Measurements from ENCODE around the gene CASP9.
"Not testable (repeated sequence)": the region's sequence is repeated elsewhere in the genome, so short reads cannot be mapped to it uniquely, and the experiment has no call there.

CASP9 gene

GRCh38 chr1:15504436-15504835 lies 19.6 kb downstream of the CASP9 start:
- Histone ChIP-seq H3K36me3 (ENCODE audit: control insufficient read depth in 5 of 5, insufficient read depth in 5 of 5, low read length in 5 of 5) (peaks cover 2 to 67% (median 39%) of the 10 kb centered on the region in 5 donors), H3K4me3 (ENCODE audit: low read depth in 1 of 5, low read length in 5 of 5) (no peak overlapping the region), H3K9me3 (ENCODE audit: control insufficient read depth in 5 of 5, low read length in 5 of 5) (no peaks in the 10 kb centered on the region), H3K27me3 (ENCODE audit: control insufficient read depth in 5 of 5, insufficient read depth in 4 of 5, low read length in 5 of 5) (no peaks in the 10 kb centered on the region), H3K9ac (ENCODE audit: low read length in 5 of 5) (no peak overlapping the region), H3K27ac (ENCODE audit: low read depth, low read length) (no peak overlapping the region), H3K4me1 (ENCODE audit: control insufficient read depth in 5 of 5, insufficient read depth in 5 of 5, low read length in 5 of 5) (no peaks in the 10 kb centered on the region)

DNA sequence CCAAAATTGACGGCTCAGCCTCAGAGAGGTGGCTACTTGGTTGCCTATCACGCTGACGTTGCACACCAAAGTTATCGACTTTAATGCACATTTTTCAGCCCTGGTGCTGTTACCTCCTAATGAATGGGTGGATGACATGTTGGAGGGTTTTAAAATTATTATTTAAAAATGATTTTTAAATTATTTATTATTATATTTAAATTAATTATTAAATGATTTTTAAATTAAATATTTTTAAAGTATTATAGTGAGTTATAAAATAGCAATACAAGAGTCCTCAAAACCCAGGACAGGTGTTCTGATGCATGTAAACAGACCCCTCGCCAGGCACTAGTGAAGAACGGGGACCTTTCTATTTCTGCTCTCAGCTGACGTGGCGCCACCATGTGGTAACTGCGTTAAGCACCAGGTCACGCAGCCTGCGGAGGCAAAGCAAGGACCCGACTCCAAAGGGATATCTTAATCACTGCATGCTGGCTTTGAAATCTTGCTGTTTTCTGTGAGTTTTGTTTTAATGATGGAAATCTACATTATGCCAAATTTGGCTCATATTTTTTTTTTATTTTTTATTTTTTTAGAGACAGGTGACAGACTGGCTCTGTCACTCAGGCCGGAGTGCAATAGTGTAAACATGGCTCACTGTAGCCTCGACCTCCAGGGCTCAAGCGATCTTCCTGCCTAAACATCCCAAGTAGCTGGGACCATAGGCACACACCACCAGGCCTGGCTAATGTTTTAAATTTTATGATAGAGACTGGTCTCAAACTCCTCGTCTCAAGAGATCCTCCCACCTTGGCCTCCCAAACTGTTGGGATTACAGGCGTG lies 22.6 kb downstream of the CASP9 start:
- no peak overlapping the region for H3K9ac ChIP-seq (ENCODE audit: low read length in 5 of 5)
- peaks cover 0 to 2% (median 0%) of the 10 kb centered on the region in 5 donors for H3K9me3 ChIP-seq (ENCODE audit: control insufficient read depth in 5 of 5, low read length in 5 of 5)
- H3K4me3 ChIP-seq (ENCODE audit: low read depth in 1 of 5, low read length in 5 of 5) = no peak overlapping the region
- H3K4me1 ChIP-seq (ENCODE audit: control insufficient read depth in 5 of 5, insufficient read depth in 5 of 5, low read length in 5 of 5) = no peaks in the 10 kb centered on the region
- peaks cover 3 to 54% (median 35%) of the 10 kb centered on the region in 5 donors for H3K36me3 ChIP-seq (ENCODE audit: control insufficient read depth in 5 of 5, insufficient read depth in 5 of 5, low read length in 5 of 5)
- no peaks in the 10 kb centered on the region for H3K27me3 ChIP-seq (ENCODE audit: control insufficient read depth in 5 of 5, insufficient read depth in 4 of 5, low read length in 5 of 5)
- no peak overlapping the region for H3K27ac ChIP-seq (ENCODE audit: low read depth, low read length)

- H3K9ac ChIP-seq (ENCODE audit: low read length in 5 of 5) = no peak overlapping the region
- H3K36me3 ChIP-seq (ENCODE audit: control insufficient read depth in 5 of 5, insufficient read depth in 5 of 5, low read length in 5 of 5) = peaks cover 3 to 46% (median 30%) of the 10 kb centered on the region in 5 donors
- H3K4me1 ChIP-seq (ENCODE audit: control insufficient read depth in 5 of 5, insufficient read depth in 5 of 5, low read length in 5 of 5) = no peaks in the 10 kb centered on the region
- H3K4me3 ChIP-seq (ENCODE audit: low read depth in 1 of 5, low read length in 5 of 5) = no peak overlapping the region
- peaks cover 0 to 2% (median 0%) of the 10 kb centered on the region in 5 donors for H3K9me3 ChIP-seq (ENCODE audit: control insufficient read depth in 5 of 5, low read length in 5 of 5)
- no peaks in the 10 kb centered on the region for H3K27me3 ChIP-seq (ENCODE audit: control insufficient read depth in 5 of 5, insufficient read depth in 4 of 5, low read length in 5 of 5)
- no peak overlapping the region for H3K27ac ChIP-seq (ENCODE audit: low read depth, low read length)
These were observed 23.5 kb downstream of the CASP9 start for GRCh38 chr1:15500184-15501178.

DNA sequence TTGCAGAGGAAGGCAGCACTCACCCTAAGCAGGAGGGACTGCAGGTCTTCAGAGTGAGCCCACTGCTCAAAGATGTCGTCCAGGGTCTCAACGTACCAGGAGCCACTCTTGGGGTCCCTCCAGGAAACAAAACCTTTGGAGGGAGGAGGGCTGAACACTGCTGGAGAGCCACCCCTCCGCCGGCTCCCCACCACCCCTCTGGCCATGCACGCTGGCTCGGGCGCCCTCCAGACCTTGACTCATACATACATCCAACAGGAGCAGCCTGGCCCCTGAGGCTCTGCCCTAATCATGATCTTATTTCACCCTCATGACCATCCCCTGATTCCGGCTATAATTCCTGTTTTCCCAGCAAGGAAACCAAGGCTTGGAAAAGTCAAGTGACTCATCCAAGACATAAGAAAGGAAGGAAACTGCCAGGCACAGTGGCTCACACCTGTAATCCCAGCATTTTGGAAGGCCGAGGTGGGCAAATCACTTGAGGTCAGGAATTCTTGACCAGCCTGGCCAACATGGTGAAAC lies 30.1 kb downstream of the CASP9 start:
- Histone ChIP-seq H3K4me3 (ENCODE audit: low read depth in 1 of 5, low read length in 5 of 5) (no peak overlapping the region), H3K9me3 (ENCODE audit: control insufficient read depth in 5 of 5, low read length in 5 of 5) (peaks cover 0 to 6% (median 0%) of the 10 kb centered on the region in 5 donors), H3K27me3 (ENCODE audit: control insufficient read depth in 5 of 5, insufficient read depth in 4 of 5, low read length in 5 of 5) (no peaks in the 10 kb centered on the region), H3K27ac (ENCODE audit: low read depth, low read length) (no peak overlapping the region), H3K9ac (ENCODE audit: low read length in 5 of 5) (no peak overlapping the region), H3K36me3 (ENCODE audit: control insufficient read depth in 5 of 5, insufficient read depth in 5 of 5, low read length in 5 of 5) (peaks cover 0 to 41% (median 29%) of the 10 kb centered on the region in 5 donors), H3K4me1 (ENCODE audit: control insufficient read depth in 5 of 5, insufficient read depth in 5 of 5, low read length in 5 of 5) (no peaks in the 10 kb centered on the region)

DNA sequence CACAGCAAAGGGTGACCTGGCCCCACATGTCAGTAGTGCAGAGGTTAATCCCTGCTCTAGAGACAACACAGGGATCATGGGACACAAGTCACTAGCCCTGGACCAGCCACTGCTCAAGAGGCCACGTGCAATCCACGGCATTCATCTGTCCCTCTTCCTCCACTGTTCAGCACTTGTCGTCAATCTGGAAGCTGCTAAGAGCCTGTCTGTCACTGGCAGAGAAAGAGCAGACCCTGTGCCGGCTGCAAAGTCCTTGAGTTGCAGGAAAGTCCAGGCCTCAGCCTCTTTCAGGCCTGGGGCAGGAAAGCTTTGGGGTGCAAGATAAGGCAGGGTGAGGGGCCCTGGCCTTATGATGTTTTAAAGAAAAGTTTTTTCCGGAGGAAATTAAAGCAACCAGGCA lies 31.4 kb downstream of the CASP9 start:
- no peaks in the 10 kb centered on the region for H3K4me1 ChIP-seq (ENCODE audit: control insufficient read depth in 5 of 5, insufficient read depth in 5 of 5, low read length in 5 of 5)
- H3K4me3 ChIP-seq (ENCODE audit: low read depth in 1 of 5, low read length in 5 of 5) = no peak overlapping the region
- H3K27me3 ChIP-seq (ENCODE audit: control insufficient read depth in 5 of 5, insufficient read depth in 4 of 5, low read length in 5 of 5) = no peaks in the 10 kb centered on the region
- H3K36me3 ChIP-seq (ENCODE audit: control insufficient read depth in 5 of 5, insufficient read depth in 5 of 5, low read length in 5 of 5) = peaks cover 0 to 41% (median 29%) of the 10 kb centered on the region in 5 donors
- peaks cover 0 to 4% (median 0%) of the 10 kb centered on the region in 5 donors for H3K9me3 ChIP-seq (ENCODE audit: control insufficient read depth in 5 of 5, low read length in 5 of 5)
- no peak overlapping the region for H3K27ac ChIP-seq (ENCODE audit: low read depth, low read length)
- H3K9ac ChIP-seq (ENCODE audit: low read length in 5 of 5) = no peak overlapping the region

GRCh38 chr1:15491010-15491409 lies 33.0 kb downstream of the CASP9 start:
- not testable (repeated sequence) for H3K9ac ChIP-seq (ENCODE audit: low read length in 5 of 5); H3K4me1 ChIP-seq (ENCODE audit: control insufficient read depth in 5 of 5, insufficient read depth in 5 of 5, low read length in 5 of 5)

DNA sequence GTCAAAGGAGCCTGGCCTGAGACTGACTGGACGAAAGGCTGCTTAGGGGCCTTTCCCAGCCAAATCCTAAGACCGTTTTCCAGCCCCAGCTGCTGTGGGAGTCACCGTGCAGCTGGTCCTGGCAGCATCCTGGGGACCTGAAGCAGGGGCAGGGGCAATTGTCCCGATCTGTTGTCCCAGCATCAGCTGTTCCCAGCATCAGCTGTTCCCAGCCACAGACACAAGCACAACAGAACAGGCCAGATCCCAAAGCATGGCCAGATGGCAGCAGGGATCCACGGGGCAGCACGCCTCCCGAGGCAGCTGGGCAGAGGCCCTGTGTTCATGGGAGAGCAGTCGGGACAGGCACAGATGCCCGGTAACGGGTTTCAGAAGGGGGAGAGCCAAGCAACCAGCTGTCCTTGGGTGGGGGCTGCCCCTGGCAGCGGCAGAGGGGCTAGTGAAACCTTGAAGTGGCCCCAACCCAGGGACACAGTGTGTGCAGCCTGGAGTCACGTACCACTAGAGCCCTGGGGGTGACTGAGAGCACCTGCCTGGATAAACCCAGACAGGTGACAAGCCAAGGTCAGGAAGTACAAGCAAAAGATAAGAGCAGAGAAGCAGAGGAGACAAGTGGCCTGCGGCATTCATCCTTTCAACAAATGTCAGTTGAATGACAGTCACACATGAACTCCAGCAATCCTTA lies 34.8 kb downstream of the CASP9 start:
- Histone ChIP-seq H3K9me3 (ENCODE audit: control insufficient read depth in 5 of 5, low read length in 5 of 5) (peaks cover 0 to 4% (median 0%) of the 10 kb centered on the region in 5 donors), H3K4me1 (ENCODE audit: control insufficient read depth in 5 of 5, insufficient read depth in 5 of 5, low read length in 5 of 5) (no peaks in the 10 kb centered on the region), H3K4me3 (ENCODE audit: low read depth in 1 of 5, low read length in 5 of 5) (no peak overlapping the region), H3K9ac (ENCODE audit: low read length in 5 of 5) (no peak overlapping the region), H3K27me3 (ENCODE audit: control insufficient read depth in 5 of 5, insufficient read depth in 4 of 5, low read length in 5 of 5) (no peaks in the 10 kb centered on the region), H3K27ac (ENCODE audit: low read depth, low read length) (no peak overlapping the region), H3K36me3 (ENCODE audit: control insufficient read depth in 5 of 5, insufficient read depth in 5 of 5, low read length in 5 of 5) (peaks cover 0 to 43% (median 23%) of the 10 kb centered on the region in 5 donors)

More at GRCh38 chr1:15491010-15491409, 33.0 kb downstream of the CASP9 start:
- not testable (repeated sequence) for H3K4me3 ChIP-seq (ENCODE audit: low read depth in 1 of 5, low read length in 5 of 5); H3K9me3 ChIP-seq (ENCODE audit: control insufficient read depth in 5 of 5, low read length in 5 of 5); H3K27me3 ChIP-seq (ENCODE audit: control insufficient read depth in 5 of 5, insufficient read depth in 4 of 5, low read length in 5 of 5); H3K27ac ChIP-seq (ENCODE audit: low read depth, low read length)
- H3K36me3 ChIP-seq (ENCODE audit: control insufficient read depth in 5 of 5, insufficient read depth in 5 of 5, low read length in 5 of 5) = peaks cover 0 to 46% (median 30%) of the 10 kb centered on the region in 5 donors

GRCh38 chr1:15488371-15488770 lies 35.6 kb downstream of the CASP9 start:
- H3K4me1 ChIP-seq (ENCODE audit: control insufficient read depth in 5 of 5, insufficient read depth in 5 of 5, low read length in 5 of 5) = no peaks in the 10 kb centered on the region
- H3K36me3 ChIP-seq (ENCODE audit: control insufficient read depth in 5 of 5, insufficient read depth in 5 of 5, low read length in 5 of 5) = peaks cover 0 to 35% (median 14%) of the 10 kb centered on the region in 5 donors
- H3K4me3 ChIP-seq (ENCODE audit: low read depth in 1 of 5, low read length in 5 of 5) = no peak overlapping the region
- peaks cover 0 to 4% (median 0%) of the 10 kb centered on the region in 5 donors for H3K9me3 ChIP-seq (ENCODE audit: control insufficient read depth in 5 of 5, low read length in 5 of 5)
- no peaks in the 10 kb centered on the region for H3K27me3 ChIP-seq (ENCODE audit: control insufficient read depth in 5 of 5, insufficient read depth in 4 of 5, low read length in 5 of 5)
- no peak overlapping the region for H3K9ac ChIP-seq (ENCODE audit: low read length in 5 of 5)
- H3K27ac ChIP-seq (ENCODE audit: low read depth, low read length) = no peak overlapping the region

DNA sequence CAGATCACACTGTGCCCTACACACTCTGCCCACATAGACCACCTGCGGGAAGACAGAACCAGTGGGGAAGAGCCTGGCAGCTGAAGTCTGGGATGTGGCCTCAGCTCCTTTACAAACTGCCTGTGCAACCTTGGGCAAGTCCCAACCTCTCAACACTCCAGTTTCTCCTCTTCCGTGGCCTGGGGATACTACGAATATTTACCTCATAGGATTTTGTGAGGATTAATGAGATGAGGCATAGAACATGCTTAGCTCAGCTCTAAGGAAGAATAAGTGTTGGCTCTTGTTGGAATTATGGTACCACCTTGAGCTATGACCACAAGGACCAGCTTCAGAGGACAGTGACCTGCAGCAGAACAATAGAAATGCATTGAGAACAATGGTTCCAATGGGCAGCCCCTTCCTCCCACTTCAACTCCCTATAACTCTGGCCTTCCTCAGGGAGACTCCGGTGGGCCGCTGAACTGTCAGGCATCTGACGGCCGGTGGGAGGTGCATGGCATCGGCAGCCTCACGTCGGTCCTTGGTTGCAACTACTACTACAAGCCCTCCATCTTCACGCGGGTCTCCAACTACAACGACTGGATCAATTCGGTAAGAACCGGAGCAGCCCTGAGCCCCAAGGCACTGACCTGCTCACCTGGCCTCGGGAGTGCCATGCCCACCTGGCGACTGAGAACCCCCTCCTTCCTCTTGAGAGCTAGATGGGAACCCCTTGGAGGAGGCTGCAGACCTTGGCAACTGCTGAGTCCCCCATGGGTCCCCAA lies 37.0 kb downstream of the CASP9 start:
- H3K9me3 ChIP-seq (ENCODE audit: control insufficient read depth in 5 of 5, low read length in 5 of 5); H3K27ac ChIP-seq (ENCODE audit: low read depth, low read length); H3K9ac ChIP-seq (ENCODE audit: low read length in 5 of 5); H3K27me3 ChIP-seq (ENCODE audit: control insufficient read depth in 5 of 5, insufficient read depth in 4 of 5, low read length in 5 of 5); H3K4me3 ChIP-seq (ENCODE audit: low read depth in 1 of 5, low read length in 5 of 5); H3K4me1 ChIP-seq (ENCODE audit: control insufficient read depth in 5 of 5, insufficient read depth in 5 of 5, low read length in 5 of 5): not testable (repeated sequence)
- H3K36me3 ChIP-seq (ENCODE audit: control insufficient read depth in 5 of 5, insufficient read depth in 5 of 5, low read length in 5 of 5) = peaks cover 0 to 22% (median 3%) of the 10 kb centered on the region in 5 donors
